Measurements from ENCODE around the gene GALNTL6.

- no peak for TF ChIP-seq ZNF274 (IDR thresholded peaks at IDR 0.05; ENCODE audit: low read depth, low read length)
- TF ChIP-seq YY1 (IDR thresholded peaks at IDR 0.05; ENCODE audit: insufficient read depth, insufficient read length) = no peak
- no peak for TF ChIP-seq SUZ12 (IDR thresholded peaks at IDR 0.05; ENCODE audit: extremely low read depth, insufficient read depth, insufficient read length)
These were observed 701.6 kb downstream of the GALNTL6 start for GRCh38 chr4:172514801-172515200.
